H1 (cell line): ENCODE results near the gene GGCX. TPM values are rescaled to one million over a fixed set of nuclear protein-coding genes. Genes with fewer than 3 reads are reported as not detected.

ENCODE experiments used
- BCL11A ChIP-seq, 2 experiments: IDR thresholded peaks; one replicate each; pipeline ENCODE4 v1.6.1; 2011; ENCODE audit warnings: low read depth in 2 of 2, low read length in 2 of 2, mild to moderate bottlenecking in 2 of 2
- POU5F1 ChIP-seq: IDR thresholded peaks from 2 replicates; pipeline ENCODE4 v1.6.1; 2011; ENCODE audit warnings: low read depth, mild to moderate bottlenecking, low read length, moderate library complexity
- YY1 ChIP-seq: IDR thresholded peaks from 2 replicates; pipeline ENCODE4 v1.6.1; 2011; ENCODE audit warnings: low read depth, mild to moderate bottlenecking, low read length
- polyA plus RNA-seq, 7 experiments: library from polyadenylated mRNA; depleted of rRNA in 3 of 7; stranded (reverse) in 5 of 7; unstranded in 2 of 7; fragments of >200 nt in 5 of 7; fragments of 200-250 nt in 2 of 7; gene quantifications; 1 replicate in 5 of 7; 2 replicates in 1 of 7; 4 replicates in 1 of 7; pipeline versions ENCODE4 v1.2.1 to v1.2.3, GENCODE V29; 2011 to 2013; ENCODE audit warnings: missing spikeins in 2 of 7, mixed read lengths in 2 of 7
- total RNA-seq: library from RNA; stranded (reverse); fragmentation: NEBNext Ultra II Directional; extraction: Animal tissue kit (Norgen Biotek cat#: 25700); gene quantifications from 2 replicates; pipeline ENCODE4 v1.2.1, GENCODE V29; 2021

Gene GGCX
- total and polyA plus RNA-seq, 2 of the 8 experiments (the other 6 are each of a cell fraction or from before 2014, with no cell fraction given) = 29.4 to 33.8 TPM

- TF ChIP-seq BCL11A (IDR thresholded peaks at IDR 0.05; ENCODE audit: low read depth in 2 of 2, low read length in 2 of 2) = no peak
- no peak for TF ChIP-seq POU5F1
- TF ChIP-seq YY1 = peak; percentile 95
These were observed at the start of gene GGCX (continued) for GRCh38 chr2:85561280-85562212.
